Measurements from ENCODE around the gene GABRG3.

Gene GABRG3

DNA sequence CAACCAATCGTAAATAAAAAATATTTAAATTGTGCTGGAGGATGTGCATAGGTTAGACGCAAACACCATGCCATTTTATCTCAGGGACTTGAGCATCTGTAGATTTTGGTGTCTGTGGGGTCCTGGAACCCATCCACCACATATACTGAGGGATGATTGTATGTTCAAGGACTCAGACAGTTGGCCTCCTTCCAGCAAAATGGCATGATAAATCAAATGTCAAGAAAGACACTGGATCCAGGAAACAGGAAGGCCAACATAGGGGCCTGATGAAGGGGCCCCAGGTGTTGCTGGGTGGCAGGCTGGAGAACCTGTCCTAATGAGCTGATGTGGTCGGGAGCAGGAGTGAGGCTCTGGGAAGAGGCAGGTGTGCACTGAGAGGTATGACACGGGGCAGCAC, 289.5 kb downstream of the GABRG3 start:
- no peak overlapping the region for H3K4me3 ChIP-seq (ENCODE audit: low read depth, low read length)
- no peak for DNase-seq (ENCODE audit: low read depth)
- TF ChIP-seq, protein P1, sequence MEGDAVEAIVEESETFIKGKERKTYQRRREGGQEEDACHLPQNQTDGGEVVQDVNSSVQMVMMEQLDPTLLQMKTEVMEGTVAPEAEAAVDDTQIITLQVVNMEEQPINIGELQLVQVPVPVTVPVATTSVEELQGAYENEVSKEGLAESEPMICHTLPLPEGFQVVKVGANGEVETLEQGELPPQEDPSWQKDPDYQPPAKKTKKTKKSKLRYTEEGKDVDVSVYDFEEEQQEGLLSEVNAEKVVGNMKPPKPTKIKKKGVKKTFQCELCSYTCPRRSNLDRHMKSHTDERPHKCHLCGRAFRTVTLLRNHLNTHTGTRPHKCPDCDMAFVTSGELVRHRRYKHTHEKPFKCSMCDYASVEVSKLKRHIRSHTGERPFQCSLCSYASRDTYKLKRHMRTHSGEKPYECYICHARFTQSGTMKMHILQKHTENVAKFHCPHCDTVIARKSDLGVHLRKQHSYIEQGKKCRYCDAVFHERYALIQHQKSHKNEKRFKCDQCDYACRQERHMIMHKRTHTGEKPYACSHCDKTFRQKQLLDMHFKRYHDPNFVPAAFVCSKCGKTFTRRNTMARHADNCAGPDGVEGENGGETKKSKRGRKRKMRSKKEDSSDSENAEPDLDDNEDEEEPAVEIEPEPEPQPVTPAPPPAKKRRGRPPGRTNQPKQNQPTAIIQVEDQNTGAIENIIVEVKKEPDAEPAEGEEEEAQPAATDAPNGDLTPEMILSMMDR (IDR thresholded peaks at IDR 0.05; ENCODE audit: insufficient read depth, low read depth, low read length, missing control alignments) = no peak

DNA sequence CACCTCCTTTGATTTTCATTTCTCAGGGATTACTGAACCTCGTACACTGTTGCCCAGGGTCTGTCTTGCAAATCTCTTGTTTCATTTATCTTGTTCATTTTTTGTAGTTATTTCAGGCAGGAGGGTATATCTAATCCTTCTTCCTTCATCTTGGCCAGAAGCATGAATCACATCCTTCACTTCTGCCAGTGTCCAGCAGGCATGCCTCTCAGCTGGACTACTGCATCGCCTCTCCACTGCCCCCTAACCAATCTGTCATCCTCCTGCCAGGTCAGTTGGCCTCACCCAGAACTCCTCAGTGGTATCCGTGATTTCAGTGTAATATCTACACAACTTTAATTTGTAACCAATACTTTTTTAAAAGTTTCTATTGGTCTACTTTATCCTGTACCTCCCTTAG, 297.9 kb downstream of the GABRG3 start:
- TF ChIP-seq, protein P1 (IDR thresholded peaks at IDR 0.05; ENCODE audit: insufficient read depth, low read depth, low read length, missing control alignments) = no peak
- no peak overlapping the region for H3K4me3 ChIP-seq (ENCODE audit: low read depth, low read length)
- DNase-seq (ENCODE audit: low read depth) = no peak

DNA sequence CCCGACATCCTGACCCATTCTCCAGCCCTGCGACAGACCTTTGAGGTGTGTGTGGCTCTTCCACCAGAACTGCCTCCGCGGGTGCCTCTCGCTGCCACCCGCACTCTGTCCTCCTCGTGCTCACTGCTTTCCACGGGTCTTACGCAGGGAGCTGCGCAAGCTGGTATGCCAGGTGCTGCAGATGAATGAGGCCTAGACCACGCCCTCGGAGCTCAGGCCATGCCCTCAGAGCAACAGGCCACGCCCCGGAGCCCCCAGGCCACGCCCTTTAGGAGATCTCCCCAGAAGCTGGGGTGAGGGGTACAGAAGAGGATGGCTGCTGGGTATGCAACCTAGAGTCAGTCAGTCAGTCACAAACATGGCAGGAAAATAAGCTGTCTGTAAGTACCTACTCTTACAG, 300.3 kb downstream of the GABRG3 start:
- DNase-seq (ENCODE audit: low read depth) = no peak
- H3K4me3 ChIP-seq (ENCODE audit: low read depth, low read length) = no peak overlapping the region
- TF ChIP-seq, protein P1 (IDR thresholded peaks at IDR 0.05; ENCODE audit: insufficient read depth, low read depth, low read length, missing control alignments) = no peak

DNA sequence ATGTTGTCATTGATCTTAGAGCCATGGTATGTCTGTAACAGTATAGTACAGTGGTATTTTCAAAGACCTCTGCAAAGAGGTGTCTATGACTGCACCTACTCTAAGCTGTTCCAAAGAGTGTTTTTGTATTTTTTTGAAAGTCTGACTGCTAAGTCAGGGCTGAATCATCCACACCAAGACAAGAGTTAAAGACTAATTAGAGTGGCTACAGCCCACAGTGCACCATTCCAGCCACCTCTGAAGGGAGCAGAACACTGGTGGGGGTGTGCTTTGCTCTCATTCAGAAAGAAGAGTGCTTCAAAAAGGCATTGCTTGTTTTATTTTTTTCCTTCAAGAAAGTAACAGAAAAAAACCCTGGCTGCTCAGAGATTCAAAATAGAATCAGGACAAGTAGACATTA, 301.4 kb downstream of the GABRG3 start:
- H3K4me3 ChIP-seq (ENCODE audit: low read depth, low read length) = no peak overlapping the region
- DNase-seq (ENCODE audit: low read depth) = no peak
- TF ChIP-seq, protein P1 (IDR thresholded peaks at IDR 0.05; ENCODE audit: insufficient read depth, low read depth, low read length, missing control alignments) = no peak

GRCh38 chr15:27273506-27273905, 302.5 kb downstream of the GABRG3 start:
- no peak for DNase-seq (ENCODE audit: low read depth)
- no peak overlapping the region for H3K4me3 ChIP-seq (ENCODE audit: low read depth, low read length)
- TF ChIP-seq, protein P1 (IDR thresholded peaks at IDR 0.05; ENCODE audit: insufficient read depth, low read depth, low read length, missing control alignments) = no peak

GRCh38 chr15:27278761-27279160, 307.8 kb downstream of the GABRG3 start:
- TF ChIP-seq, protein P1 (IDR thresholded peaks at IDR 0.05; ENCODE audit: insufficient read depth, low read depth, low read length, missing control alignments) = no peak
- no peak overlapping the region for H3K4me3 ChIP-seq (ENCODE audit: low read depth, low read length)
- no peak for DNase-seq (ENCODE audit: low read depth)

DNA sequence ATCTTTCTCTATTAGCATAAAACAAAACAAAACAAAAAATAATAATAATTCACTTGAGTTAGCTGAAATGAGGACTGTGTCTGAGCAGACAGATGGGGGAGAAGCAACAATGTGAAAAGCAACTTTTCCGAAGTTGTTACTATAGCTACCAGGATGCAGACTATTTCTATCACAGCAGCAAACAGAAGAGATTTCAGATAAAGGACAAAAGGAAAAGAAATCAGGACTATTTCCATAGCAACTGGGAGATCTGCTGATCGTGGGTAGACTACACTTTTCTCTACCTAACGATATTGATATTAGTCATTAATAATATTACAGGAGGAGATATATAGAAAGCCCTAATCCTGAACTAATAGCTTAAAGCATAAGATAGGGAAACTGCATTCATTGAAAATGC, 321.7 kb downstream of the GABRG3 start:
- H3K4me3 ChIP-seq (ENCODE audit: low read depth, low read length) = no peak overlapping the region
- TF ChIP-seq, protein P1 (IDR thresholded peaks at IDR 0.05; ENCODE audit: insufficient read depth, low read depth, low read length, missing control alignments) = no peak
- no peak for DNase-seq (ENCODE audit: low read depth)

Measured in GM12865 (cell line).